Vagina (tissue), 2 donors: ENCODE measurements around the gene RYR1.

Experiments
- POLR2AphosphoS5 ChIP-seq, 2 donors: sonication (generic); formaldehyde crosslinking; IDR thresholded peaks; one replicate each; pipeline ENCODE4 v1.9.0; 2017; ENCODE audit warnings: antibody characterized with exemption in 2 of 2, mild to moderate bottlenecking in 2 of 2, low read depth in 1 of 2; ENCODE audit not compliant: insufficient read depth in 1 of 2
- TF ChIP-seq, protein P1 (sequence below), 3 experiments: fragments of 450-650 bp in 2 of 3; fragments of 200-600 bp in 1 of 3; sonication (generic) in 1 of 3; IDR thresholded peaks; one replicate each; pipeline ENCODE4 v1.5.1; 2017 to 2019; ENCODE audit warnings: antibody characterized with exemption in 3 of 3, mild to moderate bottlenecking in 2 of 3, moderate library complexity in 2 of 3

DNA sequence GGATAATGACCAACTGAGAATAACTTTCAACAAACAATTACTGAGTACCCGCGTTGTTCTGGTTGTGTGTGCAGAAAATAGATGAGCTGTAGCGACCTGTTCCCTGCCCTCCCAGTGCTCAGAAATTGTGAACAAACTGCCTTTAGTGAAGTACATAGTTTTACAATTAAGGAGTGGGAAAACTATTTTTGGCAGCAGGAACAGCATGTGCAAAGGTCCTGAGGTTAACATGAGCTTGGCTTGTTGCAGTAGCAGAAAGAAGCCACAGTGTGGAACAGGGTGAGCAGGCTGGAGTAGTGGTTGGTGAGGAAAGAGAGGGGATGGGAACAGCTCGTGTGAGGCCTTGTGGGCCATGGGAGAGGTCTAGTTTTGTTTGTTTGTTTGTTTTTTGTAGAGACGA is 16.0 kb downstream of the RYR1 start:
- TF ChIP-seq, protein P1, sequence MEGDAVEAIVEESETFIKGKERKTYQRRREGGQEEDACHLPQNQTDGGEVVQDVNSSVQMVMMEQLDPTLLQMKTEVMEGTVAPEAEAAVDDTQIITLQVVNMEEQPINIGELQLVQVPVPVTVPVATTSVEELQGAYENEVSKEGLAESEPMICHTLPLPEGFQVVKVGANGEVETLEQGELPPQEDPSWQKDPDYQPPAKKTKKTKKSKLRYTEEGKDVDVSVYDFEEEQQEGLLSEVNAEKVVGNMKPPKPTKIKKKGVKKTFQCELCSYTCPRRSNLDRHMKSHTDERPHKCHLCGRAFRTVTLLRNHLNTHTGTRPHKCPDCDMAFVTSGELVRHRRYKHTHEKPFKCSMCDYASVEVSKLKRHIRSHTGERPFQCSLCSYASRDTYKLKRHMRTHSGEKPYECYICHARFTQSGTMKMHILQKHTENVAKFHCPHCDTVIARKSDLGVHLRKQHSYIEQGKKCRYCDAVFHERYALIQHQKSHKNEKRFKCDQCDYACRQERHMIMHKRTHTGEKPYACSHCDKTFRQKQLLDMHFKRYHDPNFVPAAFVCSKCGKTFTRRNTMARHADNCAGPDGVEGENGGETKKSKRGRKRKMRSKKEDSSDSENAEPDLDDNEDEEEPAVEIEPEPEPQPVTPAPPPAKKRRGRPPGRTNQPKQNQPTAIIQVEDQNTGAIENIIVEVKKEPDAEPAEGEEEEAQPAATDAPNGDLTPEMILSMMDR (IDR thresholded peaks at IDR 0.05) = no peak
- no peak for TF ChIP-seq POLR2AphosphoS5 (IDR thresholded peaks at IDR 0.05; ENCODE audit: insufficient read depth in 1 of 2, low read depth in 1 of 2)
